ENCODE results near the gene BTBD17.

DNA sequence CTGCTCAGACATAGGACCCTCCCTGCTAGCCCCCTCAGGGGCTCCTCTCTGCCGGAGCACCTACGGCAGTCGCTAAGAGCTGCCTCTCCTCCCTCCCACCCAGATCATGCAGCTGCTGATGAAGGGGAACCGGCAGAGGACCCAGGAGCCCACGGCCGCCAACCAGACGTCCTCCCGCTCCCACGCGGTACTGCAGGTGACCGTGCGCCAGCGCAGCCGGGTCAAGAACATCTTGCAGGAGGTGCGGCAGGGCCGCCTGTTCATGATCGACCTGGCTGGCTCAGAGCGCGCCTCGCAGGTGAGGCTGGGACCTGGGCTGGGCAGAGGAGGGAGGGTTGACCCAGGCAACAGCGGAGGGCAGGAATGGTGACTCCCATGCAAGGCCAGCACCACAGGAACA is 17.0 kb downstream of the BTBD17 start:
- no peak for TF ChIP-seq POLR2A (IDR thresholded peaks at IDR 0.05; ENCODE audit: low read depth, low read length)
- TF ChIP-seq SPI1 (IDR thresholded peaks at IDR 0.05; ENCODE audit: low read depth, low read length) = no peak
- TF ChIP-seq TAF1 (IDR thresholded peaks at IDR 0.05; ENCODE audit: low read depth, low read length) = no peak
- no peak for TF ChIP-seq POLR2AphosphoS5 (IDR thresholded peaks at IDR 0.05; ENCODE audit: low read depth, low read length)
- TF ChIP-seq POU2F2 (IDR thresholded peaks at IDR 0.05; ENCODE audit: low read depth, low read length) = no peak
- TF ChIP-seq PAX5 (IDR thresholded peaks at IDR 0.05; ENCODE audit: insufficient read depth, low read length, severe bottlenecking) = no peak
